ENCODE results near the gene PARP8.

DNA sequence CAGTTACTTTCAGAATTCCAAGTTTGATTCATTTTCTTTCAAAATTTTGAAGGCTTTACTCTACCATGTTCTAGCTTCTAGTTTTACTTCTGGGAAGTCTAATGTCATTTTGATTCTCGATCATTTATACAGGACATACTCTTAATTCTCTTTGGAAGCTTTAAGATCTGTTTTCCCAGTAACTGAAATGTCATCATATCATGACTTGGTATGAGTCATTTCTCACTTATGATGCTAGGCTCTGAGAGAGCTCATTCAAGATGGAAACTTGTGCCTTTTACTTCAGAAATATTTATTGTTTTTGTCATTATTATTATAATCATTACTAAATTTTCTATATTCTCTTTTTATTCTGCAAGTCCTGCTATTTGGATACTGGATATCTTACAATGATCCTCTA, 222.3 kb downstream of the PARP8 start:
- TF ChIP-seq POLR2A (IDR thresholded peaks at IDR 0.05; ENCODE audit: low read length) = no peak
- TF ChIP-seq GATA1 (IDR thresholded peaks at IDR 0.05; ENCODE audit: low read depth, low read length) = no peak
